NCI-H187 (cell line): ENCODE results near the gene EBLN2.

Source experiments
- DNase-seq, 2 experiments: peaks; one replicate each; lab custom pipeline; 2025; lab: John Stamatoyannopoulos, UW

Gene EBLN2

DNA sequence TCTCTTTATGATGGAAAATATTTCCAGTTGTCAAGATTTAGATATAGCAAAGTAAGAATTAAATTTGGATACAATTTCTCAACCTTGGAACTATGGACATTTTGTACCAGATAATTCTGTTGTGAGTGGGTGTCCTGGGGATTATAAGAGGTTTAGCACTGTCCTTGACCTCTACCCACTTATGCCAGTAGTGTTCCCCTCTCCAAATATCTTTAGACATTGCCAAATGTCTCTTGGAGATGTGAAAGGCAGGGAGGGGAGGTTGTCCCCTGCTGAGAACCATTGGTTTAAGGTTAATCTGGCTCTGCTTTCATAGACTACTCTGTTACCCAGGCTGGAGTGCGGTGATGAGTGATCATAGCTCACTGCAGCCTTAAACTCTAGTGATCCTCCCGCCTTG is at the start of gene EBLN2:
EBLN2 (plus strand) TSS at position 244 of the 400 bp plus-strand sequence. CDS start 423 bp downstream, outside the sequence.
- no peak for DNase-seq

GRCh38 chr3:73018298-73018697 is 43.2 kb upstream of the EBLN2 start:
- no peak for DNase-seq

GRCh38 chr3:73018790-73019441 is 42.5 kb upstream of the EBLN2 start:
- no peak for DNase-seq

- no peak for DNase-seq
These were observed 40.1 kb upstream of the EBLN2 start for GRCh38 chr3:73021301-73021835.

DNA sequence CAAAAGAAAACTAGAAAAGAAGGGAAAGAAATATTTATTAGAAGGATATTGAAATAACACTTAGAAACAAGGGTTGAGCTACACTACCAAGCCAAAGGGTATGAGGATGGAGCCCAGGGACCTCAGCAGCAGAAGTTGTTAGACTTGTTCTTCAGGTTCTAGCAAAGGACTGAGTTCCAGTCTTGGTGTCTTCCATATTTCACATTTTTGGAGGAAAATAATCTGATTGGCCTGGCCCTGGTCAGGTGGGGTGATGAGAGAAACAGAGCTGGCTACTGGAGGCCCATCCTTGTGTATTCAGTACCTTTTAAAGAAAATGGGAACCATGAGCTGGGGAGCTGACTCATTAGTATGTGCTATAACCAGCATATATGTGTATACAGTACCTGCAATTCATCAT is 36.6 kb upstream of the EBLN2 start:
- no peak for DNase-seq

GRCh38 chr3:73026111-73026759 is 35.2 kb upstream of the EBLN2 start:
- no peak for DNase-seq

DNA sequence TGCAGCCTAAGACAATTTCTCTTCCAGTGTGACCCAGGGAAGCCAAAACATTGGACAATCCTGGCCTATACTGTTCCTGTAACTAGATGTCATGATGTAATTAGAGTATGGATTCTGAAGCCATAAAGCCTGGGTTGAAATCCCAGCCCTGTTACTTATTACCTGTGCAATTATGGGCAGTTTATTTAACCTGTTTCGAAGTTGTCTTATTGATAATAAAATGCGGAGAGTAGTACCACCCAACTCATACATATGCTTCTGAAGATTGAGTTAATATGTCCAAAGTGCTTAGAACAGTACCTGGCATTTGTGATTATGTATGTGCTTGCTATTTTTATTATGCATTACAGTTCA is 34.7 kb upstream of the EBLN2 start:
- no peak for DNase-seq

DNA sequence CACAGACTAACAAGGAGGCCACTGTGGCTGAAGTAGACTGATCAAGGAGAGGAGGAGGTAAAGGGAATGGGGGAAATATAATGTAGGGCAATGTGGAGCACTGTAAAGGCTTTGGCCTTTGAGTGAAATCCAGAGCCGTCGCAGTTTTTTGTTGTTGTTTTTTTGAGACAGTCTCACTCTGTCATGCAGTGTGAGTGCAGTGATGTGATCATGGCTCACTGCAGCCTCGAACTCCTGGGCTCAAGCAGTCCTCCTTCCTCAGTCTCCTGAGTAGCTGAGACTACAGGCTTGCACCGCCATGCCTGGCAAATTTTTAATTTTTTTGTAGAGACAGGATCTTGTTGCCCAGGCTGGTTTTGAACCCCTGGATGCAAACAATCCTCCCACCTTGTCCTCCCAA is 32.7 kb upstream of the EBLN2 start:
- no peak for DNase-seq

- DNase-seq = no peak
These were observed 32.1 kb upstream of the EBLN2 start for GRCh38 chr3:73029321-73029796.

DNA sequence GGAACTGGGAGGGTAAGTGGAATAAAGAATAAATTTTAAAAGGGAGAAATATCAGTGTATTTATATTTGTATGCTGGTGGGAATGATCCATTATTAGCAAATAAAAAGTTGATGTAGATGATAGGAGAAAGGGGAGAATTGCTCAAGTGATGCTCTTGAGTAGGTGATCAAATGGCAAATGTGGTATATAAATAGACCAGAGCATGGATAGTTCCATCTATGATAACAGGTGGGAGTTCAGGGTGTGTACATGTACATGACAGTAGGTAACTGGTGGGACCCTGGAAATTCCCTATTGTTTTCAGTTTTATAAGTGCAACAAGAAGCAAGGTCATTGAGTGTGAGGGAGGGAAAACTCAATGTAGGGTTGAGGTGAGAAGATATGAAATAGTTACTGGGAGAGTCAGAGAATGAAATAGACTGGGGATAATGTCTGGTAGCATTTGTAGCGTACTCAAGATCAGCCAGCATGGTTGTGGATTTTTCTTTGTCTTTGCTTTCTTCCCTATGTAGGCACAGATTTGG is 31.3 kb upstream of the EBLN2 start:
- DNase-seq = no peak

GRCh38 chr3:73031573-73032103 is 29.8 kb upstream of the EBLN2 start:
- DNase-seq = no peak

GRCh38 chr3:73036694-73037591 is 24.5 kb upstream of the EBLN2 start:
- no peak for DNase-seq

- DNase-seq = no peak
These were observed 19.9 kb upstream of the EBLN2 start for GRCh38 chr3:73041537-73041936.

GRCh38 chr3:73043414-73043813 is 18.0 kb upstream of the EBLN2 start:
- no peak for DNase-seq

GRCh38 chr3:73045391-73045790 is 16.1 kb upstream of the EBLN2 start:
- no peak for DNase-seq

GRCh38 chr3:73046195-73046594 is 15.3 kb upstream of the EBLN2 start:
- DNase-seq = no peak

GRCh38 chr3:73049319-73049718 is 12.1 kb upstream of the EBLN2 start:
- DNase-seq = no peak

- no peak for DNase-seq
These were observed 8.6 kb upstream of the EBLN2 start for GRCh38 chr3:73052857-73053256.

DNA sequence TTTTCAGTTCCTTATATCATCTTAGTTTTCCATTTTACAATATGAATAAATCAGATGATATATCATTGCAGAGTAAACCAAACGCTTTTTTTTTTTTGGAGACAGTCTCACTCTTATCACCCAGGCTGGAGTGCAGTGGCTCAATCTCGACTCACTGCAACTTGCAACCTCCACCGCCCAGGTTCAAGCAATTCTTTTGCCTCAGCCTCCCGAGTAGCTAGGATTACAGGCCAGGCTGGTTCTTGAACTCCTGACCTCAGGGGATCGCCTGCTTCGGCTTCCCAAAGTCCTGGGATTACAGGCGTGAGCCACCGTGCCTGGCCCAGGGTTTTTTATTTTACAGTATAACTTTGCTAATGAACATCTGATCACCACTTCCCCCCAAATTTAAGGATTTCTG is 5.9 kb upstream of the EBLN2 start:
- no peak for DNase-seq

DNA sequence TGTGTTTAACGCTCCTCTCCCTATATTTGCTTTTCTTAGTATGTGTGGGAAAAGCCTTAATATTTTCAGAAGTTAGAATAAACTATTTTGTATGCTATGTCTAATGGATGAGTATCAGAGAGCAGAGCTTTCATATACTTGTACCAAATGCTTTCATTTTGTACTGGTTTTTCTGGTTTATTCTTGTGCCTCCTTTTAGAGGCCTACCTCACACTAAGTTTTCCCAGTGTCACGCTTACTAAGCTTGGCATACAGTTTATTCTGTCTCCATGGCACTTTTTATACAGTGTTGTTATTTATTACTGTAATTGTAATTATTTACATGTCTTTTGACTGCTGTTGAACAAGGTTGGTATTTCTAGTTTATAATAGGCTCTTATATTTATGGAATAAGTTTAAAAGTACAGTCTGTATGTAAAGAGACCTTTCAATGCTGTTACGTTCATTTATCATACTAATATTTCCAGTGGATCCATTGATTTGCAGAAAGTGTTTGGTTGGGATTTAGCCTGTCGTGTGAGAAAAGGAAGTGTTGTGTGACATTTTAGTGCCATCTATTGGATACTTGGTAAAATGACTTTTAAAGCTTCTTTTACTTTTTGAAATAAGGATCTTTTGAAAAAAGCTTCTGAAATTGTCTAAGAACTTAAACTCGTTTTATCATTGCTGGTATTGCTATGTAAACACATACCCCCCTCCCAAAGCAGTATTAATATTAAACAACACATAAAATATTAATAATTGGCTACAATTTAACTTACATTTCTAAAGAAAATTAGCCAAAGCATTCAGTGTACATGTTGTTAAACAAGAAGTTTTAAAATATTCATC is 5.2 kb upstream of the EBLN2 start:
- DNase-seq = no peak

GRCh38 chr3:73056845-73057150 is 4.7 kb upstream of the EBLN2 start:
- no peak for DNase-seq
